GM19023 (cell line): Measurements from ENCODE around the gene IFNA5.

Experiments used
- ATAC-seq: cut with Tn5 transposase; IDR thresholded peaks from one replicate; pipeline ENCODE4 v1.9.1; 2021; ENCODE audit warnings: mild to moderate bottlenecking, moderate library complexity; ENCODE audit not compliant: unreplicated experiment

The IFNA5 gene

GRCh38 chr9:21305213-21305612 is at the start of gene IFNA5:
TSS of gene IFNA5 (minus strand) at chr9:21305313. CDS start at chr9:21305256, 57 bp downstream.
- ATAC-seq, result no peak

- no peak for ATAC-seq
Measured at GRCh38 chr9:21350787-21351186, 45.7 kb upstream of the IFNA5 start, which contains the start of gene IFNA6. TSS of gene IFNA6 (minus strand) at chr9:21350887. CDS start at chr9:21350887, 0 bp downstream.

- ATAC-seq, result no peak
Measured at GRCh38 chr9:21348430-21348970, 43.4 kb upstream of the IFNA5 start.

- no peak for ATAC-seq
Measured at GRCh38 chr9:21340735-21341134, 35.6 kb upstream of the IFNA5 start.

GRCh38 chr9:21336457-21336856 is 31.3 kb upstream of the IFNA5 start:
- ATAC-seq, result no peak

GRCh38 chr9:21334701-21335632 is 29.9 kb upstream of the IFNA5 start, which contains the start of gene KLHL9:
TSS of gene KLHL9 (minus strand) at chr9:21335404. CDS start at chr9:21334859, 545 bp downstream.
- ATAC-seq, result peak; percentile 94

GRCh38 chr9:21333226-21333625 is 28.1 kb upstream of the IFNA5 start:
- no peak for ATAC-seq

- ATAC-seq, result no peak
Measured at GRCh38 chr9:21331676-21332402, 26.7 kb upstream of the IFNA5 start.

- ATAC-seq, result no peak
Measured at GRCh38 chr9:21326526-21327139, 21.5 kb upstream of the IFNA5 start.

GRCh38 chr9:21324047-21324446 is 18.9 kb upstream of the IFNA5 start:
- ATAC-seq, result no peak

- ATAC-seq, result no peak
Measured at GRCh38 chr9:21322911-21323461, 17.9 kb upstream of the IFNA5 start.

- ATAC-seq, result no peak
Measured at GRCh38 chr9:21320465-21320864, 15.4 kb upstream of the IFNA5 start.

- peak; percentile 65 for ATAC-seq
Measured at GRCh38 chr9:21317956-21318923, 13.1 kb upstream of the IFNA5 start.

- ATAC-seq, result no peak
Measured at GRCh38 chr9:21316860-21317259, 11.7 kb upstream of the IFNA5 start.

GRCh38 chr9:21316032-21316842 is 11.1 kb upstream of the IFNA5 start:
- no peak for ATAC-seq

GRCh38 chr9:21314152-21314551 is 9.0 kb upstream of the IFNA5 start:
- ATAC-seq, result no peak

- ATAC-seq, result no peak
Measured at GRCh38 chr9:21311889-21312288, 6.8 kb upstream of the IFNA5 start.

GRCh38 chr9:21295992-21296391 is 9.1 kb downstream of the IFNA5 start:
- ATAC-seq, result no peak
